NCI-H524 treated with DMSO at 0.1 percent for 48 hours (cell line): Measurements from ENCODE around the gene CBFA2T3.

Source experiments
- DNase-seq: peaks from one replicate; lab custom pipeline; 2025; lab: John Stamatoyannopoulos, UW

CBFA2T3 gene

DNA sequence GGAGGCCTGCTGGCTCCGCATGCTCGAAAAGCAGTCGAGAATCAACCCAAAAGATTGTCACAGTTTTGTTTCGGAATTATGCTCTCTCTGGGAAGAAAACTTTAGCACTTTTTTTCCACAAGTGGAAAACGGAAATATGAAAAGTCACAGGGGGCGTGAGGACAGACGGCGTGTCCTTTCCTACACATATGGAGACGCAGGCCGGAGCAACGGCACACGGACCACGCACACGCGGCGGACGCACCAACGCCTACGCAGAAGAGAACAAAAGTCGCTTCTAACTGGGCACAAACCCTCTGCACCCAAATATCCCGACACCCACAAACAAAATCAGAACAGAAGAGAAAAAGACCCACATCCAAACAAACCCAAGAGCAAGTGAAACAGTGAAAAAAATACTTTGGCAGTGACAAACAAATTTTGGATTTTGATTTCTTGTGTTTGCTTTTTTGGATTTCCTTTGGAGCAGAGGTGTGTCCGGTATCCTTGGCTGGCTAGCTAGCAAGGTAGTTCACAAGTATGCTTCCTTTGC lies 101.2 kb downstream of the CBFA2T3 start:
- DNase-seq: no peak

DNA sequence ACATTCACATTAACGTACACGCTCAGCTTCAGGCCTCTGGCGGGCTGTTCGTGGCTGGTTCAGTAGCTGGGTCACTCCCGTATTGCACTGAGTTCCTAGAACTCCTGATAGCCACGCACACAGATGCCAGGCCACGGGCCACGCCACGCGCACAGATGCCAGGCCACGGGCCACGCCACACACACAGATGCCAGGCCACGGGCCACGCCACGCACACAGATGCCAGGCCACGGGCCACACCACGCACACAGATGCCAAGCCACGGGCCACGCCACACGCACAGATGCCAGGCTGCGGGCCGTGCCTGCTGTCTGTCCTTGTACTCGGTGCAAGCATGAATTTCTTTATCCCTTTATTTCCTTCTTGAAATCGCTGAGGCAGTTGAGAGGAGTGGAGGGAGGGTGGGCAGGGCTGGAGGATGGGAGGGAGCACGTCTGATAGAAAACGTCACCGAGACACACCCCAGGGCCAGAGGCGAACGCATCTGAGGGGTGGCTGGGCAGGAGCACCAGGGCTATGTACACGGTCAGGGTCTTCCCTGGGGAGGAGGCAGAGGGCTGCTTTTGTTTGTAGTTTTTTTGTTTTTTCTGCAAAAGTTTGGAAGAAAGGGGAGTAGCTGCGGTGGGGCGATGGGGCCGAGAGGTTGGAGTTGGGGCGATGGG lies 101.9 kb downstream of the CBFA2T3 start:
- no peak for DNase-seq

DNA sequence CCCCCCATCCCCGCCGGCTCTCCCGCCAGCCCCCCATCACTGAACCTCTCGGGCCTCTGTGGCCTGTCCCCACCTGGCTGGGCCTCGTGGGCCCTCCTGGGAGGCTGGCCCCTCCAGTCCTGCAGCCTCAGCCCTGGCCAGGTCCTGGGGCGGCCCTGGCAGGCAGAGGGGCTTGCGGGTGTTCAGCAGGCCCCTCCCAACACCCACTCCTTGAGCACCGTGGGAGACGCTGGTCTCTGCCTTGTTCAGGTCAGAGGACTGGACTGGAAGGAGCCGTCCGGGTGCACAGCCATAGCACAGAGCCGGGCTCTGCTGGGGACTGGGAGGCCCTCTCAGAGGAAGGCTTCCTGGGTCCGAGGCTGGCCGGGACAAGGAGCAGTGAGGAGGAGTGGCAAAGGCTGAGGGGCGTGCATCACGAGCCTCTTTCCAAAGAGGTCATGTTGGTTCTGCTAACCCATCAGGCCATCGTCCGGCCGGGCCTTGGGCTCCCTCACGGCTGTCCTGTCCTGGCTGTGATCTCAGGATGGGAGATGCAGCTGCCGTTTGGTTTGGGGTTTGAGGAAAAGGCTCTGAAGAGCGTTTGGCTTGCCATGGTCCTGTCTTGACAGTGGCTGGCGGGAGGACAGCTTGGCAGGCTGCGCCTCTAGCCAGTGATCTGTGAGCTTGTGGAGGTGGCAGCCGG lies 104.2 kb downstream of the CBFA2T3 start:
- DNase-seq: no peak

DNA sequence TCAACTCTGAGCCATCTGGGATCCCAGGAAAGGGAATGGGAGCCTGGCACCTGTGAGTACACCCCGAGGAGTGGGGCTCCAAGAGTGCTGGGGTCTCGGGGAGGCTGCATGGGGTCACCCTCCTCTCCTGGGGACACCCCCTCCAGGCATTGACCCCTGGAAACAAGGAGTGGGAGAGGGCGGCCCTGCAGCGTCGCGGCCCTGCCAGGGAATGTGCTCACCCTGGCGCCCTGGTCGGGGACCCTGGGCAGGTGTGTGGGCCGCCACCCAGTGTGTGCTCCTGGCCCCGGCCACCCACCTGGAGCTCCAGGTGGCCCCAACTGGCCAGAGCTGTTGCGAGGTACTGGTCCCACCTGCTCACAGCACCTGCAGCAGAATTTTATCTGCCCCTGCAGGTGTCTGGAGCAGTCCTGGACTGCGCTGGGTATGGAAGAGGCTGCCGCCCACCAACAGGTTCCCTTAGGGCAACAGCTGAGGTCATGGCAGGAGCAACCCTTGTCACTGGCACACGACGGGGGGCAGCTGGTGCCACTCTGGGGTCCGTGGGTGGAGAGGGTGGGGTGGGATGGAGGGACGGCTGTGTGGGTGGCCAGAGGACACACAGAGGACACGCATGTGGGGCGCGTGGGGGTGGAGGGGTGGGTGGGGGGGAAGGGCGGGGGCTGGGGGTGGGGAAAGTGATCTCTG lies 105.1 kb downstream of the CBFA2T3 start:
- no peak for DNase-seq

DNA sequence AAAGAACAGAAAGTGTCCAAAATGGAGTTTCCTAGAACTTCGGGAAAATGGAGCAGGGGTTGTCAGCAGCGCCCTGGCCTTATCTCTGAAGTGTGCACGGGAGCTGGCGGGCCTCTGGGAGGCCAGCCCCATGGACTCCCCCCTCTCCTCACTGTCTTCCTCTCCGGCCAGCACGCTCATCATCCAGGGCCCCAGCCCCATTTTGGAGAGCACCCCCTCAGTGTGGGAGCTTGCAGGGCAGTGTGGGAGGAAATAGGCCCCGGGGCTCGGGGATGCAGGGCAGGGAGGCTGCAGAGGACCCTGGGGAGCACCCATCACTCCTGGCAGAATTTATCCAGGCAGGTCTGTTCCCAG lies 105.7 kb downstream of the CBFA2T3 start:
- no peak for DNase-seq

DNA sequence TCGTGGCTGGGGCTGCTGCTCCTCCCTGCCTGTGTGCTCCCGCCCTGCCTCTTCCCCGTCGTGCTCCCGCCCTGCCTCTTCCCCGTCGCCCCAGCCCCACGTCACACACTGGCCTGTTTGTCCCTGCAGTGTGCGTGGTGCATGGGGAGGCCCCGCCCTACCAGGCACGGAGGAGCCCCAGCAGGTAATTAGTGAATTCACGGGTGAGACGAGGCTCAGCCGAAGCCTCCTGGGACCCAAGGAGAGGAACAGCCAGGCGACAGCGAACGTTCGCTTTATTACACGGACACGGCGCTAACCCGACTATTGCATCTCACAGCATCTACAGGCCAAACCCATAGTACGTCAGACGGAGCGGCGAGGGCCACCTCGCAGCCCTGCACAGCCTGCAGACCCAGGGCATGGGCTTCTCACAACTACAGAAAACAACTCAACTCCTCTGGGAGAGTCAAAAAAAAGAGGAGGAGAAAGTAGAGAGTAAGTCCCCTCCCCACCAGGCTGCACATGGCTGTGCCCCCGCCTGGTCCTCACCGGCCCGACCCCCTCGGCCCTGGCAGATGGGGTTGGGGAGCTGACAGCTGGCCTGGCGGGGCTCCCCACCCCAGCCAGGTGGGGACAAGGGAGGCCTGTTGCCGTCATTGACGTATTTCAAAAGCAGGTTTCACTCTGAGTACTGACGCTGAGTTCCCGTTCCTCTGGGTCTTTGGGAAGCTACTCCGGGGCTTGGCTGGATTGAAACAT lies 106.2 kb downstream of the CBFA2T3 start:
- peak; percentile 76 for DNase-seq

DNA sequence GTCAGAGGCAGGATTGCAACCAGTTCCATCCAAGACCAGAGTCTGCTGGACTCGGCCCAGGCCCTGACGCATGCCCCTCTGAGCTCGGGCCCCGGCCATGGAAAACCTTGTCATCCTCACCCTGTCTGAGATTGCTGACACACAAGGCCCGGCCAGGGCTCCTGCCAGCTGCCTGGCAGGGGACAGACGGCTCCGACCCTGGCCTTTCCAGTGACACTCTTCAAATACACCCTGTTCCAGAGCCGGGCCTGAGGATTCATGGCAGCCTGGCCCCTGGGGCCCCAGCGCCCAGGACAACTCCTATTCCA lies 107.4 kb downstream of the CBFA2T3 start:
- DNase-seq: no peak

DNA sequence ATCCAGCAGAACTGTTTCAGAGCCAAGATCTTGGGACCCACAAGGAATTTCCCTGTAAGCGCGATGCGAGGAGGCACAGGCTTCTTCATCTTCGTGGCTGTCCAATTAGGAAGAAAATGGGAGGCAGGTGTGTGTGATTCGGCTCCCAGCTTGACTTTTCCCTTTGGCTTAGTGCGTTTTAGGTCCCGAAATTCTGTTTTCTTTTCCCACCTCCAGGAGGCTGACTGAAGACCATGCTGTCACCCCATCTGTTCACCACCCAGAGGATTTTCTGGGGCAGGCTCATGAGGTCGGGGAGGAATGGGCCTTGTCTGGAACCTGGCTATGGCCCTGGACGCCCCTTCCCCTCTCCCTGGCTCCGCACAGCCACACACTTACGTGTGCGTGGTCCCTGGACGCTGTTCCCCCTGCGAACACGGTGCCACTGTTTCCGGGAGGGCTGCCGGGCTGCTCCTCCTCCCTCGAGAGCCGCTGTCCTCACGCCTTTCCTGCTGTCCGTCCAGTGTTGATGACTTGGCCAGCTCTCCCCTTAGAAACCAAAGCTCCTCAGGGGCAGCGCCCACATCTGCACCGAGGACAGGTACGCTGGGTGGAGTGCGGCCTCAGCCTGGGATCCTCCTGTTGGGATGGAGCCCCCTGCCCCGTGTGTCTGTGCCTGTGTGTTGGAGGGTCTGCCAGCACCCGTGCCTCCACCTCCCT lies 107.9 kb downstream of the CBFA2T3 start:
- peak; percentile 87 for DNase-seq

DNA sequence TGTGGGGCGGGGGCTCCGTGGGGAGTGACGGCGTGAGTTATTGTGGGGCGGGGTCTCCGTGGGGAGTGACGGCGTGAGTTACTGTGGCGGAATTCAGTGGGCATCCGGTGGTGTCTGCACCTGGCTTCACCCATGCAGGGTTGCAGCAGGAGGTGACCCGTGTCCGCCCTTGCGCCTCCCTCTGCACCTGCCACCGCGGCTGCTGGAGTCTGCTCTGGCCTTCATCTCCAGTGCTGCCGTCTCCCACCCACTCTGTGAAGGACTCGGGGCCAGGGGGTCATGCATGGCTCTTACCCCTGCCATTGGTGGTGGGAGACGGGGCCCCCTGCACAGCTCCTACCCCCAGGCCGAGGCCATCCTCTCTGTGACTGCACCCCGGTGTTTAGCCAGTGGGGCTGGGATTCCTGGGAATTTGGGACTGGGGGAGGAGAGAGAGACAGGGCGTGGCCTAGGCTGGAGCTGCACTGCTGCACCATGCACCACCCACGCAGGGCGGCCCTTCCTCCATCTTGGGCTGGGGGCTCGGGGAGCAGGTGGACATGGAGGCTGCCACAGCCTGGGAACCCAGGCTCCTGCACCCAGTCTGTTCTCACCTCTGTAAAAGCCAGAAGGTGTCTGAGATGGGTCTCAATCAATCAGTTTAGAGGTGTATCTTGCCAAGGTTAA lies 109.3 kb downstream of the CBFA2T3 start:
- DNase-seq: no peak

DNA sequence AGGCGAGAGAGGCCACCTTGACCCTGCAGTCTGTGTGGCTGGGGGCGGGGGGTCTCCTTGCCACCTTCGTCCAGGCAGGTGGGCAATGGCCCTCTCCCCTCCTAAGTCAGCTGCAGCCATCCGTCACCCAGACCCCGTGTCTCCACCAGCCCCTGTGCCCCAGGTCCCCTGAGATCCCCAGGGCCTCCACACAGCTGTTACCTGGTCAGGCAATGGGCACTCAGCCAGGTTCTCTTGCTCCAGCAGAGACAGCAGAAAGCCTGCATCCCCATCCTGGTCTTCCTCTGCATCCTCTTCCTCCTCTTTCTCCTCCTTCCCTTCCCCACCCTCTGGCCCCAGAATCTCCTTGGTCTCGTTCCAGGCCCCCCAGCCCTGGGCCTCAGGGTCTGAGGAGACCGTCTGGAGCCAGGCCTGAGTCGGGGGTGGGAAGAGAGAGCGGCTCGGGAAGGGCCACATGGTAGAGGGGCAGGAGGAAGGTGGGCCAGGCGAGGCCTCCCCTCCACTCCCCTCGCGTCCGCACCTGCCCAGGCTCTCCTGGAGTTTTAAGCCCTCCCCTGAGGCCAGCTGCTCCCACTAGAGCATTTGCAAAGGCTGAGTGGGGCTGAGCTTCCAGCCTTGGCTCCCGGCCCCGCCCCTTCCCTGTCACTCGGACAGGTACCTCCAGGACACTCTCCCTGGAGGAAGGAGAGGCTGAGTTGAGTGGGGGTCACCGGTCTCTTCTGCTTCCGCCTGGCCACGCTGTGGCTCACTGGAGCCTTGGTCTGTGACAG lies 110.7 kb downstream of the CBFA2T3 start, which contains the start of gene PABPN1L:
Gene PABPN1L (minus strand): TSS at position 510 of the 770 bp plus-strand sequence. CDS start 54 bp downstream, at position 456.
- no peak for DNase-seq

DNA sequence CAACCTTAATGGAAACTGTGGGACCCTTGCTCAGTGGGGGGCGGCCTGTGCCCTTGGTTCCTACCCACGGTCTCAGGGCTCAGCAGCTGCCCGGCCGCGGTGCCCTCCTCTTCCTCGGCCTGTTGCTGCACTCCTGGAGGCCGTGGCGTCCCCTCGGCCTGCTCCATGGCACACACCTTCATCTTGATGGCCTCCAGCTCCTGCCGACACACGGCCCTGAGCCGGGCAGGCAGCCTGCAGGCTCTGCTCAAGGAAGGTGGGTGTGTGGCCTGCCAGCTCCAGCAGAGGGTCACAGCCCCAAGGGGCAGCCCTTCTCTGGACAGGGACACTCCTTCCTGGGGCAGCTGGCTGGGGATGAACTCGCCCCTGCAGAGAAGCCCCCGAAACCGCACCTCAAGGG lies 111.3 kb downstream of the CBFA2T3 start:
- DNase-seq: no peak

DNA sequence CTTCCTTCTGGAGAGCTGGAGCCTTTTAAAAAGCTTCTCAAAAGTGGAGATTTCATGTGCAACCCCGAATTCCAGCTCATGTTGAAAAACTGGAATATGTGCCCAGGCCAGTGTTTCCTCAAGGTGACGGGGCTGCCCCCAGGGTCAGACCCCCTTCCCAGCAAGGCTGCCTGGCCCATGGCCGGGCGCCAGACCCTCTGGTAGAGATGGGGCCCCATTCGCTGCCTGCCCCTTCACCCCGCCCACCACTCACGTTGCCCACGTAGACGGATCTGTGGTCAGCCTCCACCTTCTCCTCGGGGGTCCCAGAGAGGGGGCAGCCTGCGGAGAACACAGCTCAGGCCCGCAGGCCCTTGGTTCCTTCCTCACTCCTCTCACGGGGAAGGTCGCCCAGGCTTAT lies 111.7 kb downstream of the CBFA2T3 start:
- DNase-seq: no peak

DNA sequence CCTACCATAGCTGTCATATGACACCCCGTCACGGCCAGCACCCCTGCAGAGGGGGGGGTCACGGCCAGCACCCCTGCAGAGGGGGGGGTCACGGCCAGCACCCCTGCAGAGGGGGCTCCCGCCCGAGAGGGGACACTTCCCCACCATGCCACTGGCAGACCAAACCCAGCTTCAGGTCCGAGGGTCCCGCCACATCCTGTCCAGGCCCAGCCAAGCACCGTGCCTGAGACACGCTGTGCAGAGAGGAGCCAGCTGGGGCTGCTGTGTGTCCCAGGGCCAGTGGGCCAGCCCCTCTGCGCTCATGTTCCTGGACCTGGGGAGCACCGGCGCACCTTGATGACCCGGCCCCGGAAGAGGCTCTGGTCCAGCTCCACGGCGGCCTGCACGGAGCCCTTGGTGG lies 112.5 kb downstream of the CBFA2T3 start:
- no peak for DNase-seq

DNA sequence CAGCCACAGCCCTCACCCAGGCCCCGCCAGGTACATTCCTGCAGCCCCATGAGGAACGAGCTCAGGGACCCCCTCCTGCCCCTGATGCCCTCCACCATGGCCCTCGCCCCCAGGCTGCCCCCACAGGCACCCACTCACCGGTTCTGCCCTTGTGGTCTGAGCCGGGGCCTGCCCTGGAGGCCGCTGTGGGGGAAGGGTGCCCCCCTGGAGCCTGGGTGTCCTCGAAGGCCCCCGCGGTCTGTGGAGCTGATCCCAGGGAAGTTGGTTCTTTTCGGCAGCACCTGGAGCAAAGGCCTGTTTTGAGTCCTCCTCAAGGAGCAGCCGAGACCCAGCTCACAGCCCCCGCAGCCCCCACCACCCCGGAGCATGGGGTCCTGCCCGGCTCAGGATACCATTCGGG lies 112.9 kb downstream of the CBFA2T3 start:
- DNase-seq: no peak

DNA sequence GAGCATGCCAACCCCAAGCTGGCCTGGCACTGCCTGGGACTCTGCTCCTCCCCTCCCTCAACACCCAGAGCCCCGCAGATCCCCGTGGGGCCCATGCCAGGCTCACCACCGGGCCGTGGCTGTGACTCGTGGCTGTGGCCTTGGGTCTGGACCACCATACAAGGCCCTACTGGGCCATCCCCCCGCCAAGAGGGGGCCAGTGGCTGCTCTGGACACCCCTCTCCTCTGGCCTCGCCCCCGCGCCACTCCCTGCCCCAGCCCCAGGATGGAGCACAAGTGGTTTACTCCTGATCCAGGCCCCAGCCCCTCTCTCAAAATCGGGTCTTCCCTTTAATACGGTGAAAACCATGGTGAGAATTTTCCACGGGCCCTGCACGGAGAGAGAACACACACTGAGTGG lies 113.6 kb downstream of the CBFA2T3 start:
- DNase-seq: no peak

DNA sequence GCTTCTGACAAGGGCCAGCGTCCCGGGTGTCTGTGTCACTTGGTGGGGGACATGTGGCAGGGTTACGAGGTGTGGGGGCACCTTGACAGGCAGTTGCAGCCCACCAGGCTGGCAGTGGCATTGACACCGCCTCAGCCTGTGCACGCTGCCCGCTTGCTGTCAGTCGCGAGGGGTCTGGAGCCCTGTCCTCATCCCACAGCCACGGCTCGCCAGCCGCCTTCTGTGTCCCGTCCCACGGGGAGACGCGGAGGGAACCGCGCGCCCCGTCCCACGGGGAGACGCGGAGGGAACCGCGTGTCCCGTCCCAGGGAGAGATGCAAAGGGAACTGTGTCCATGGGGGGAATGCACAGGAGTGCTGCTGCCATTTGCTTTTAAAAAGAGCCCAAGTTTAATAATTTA lies 114.0 kb downstream of the CBFA2T3 start:
- no peak for DNase-seq

DNA sequence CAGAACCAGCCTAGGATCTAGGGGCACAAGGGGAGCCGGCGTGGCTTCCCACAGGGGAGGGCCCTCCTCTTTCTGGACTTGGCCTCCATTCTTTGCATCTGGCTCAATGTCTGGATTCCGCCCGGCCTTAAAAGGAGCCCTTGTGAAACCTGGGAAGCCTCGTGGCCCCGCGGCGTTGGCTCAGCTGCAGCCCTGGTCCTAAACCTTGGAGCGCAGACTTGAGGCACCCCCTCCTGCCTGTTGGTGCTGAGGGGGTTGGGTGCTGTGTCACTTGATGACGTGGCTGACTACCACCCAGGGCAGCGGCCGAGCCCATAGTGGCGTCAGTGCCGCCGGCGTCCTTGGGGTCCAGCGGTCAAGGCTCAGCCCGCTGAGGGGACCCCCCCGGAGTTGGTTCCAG lies 115.6 kb downstream of the CBFA2T3 start:
- DNase-seq: no peak

DNA sequence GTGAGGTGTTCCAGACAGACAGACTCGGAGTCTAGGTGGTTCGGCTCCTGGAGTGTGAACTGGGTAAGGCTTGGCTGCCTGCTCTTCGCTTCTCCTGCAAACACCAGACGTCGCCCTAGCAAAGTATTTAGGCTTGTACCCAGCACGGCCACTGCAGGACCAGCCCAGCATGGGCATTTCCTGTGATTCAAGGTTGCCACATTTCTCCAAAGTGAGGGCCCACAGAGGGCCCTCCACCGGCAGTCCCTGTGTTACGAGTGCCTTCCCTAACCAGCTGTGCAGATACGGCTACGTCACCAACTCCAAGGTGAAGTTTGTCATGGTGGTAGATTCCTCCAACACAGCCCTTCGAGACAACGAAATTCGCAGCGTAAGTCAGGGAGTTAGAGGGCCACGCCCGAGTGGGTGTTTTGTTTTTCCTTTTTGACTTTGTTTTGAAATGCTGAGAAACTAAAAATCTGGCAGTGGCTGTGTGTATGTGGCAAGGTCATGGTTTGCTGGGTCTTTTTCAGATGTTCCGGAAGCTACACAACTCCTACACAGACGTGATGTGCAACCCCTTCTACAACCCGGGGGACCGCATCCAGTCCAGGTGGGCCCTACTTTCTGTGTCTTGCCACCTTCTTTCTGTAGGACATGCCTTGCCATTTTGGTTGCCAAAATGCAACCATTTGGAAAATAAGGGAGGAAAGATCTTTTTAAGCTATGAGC lies 117.5 kb downstream of the CBFA2T3 start:
- no peak for DNase-seq

DNA sequence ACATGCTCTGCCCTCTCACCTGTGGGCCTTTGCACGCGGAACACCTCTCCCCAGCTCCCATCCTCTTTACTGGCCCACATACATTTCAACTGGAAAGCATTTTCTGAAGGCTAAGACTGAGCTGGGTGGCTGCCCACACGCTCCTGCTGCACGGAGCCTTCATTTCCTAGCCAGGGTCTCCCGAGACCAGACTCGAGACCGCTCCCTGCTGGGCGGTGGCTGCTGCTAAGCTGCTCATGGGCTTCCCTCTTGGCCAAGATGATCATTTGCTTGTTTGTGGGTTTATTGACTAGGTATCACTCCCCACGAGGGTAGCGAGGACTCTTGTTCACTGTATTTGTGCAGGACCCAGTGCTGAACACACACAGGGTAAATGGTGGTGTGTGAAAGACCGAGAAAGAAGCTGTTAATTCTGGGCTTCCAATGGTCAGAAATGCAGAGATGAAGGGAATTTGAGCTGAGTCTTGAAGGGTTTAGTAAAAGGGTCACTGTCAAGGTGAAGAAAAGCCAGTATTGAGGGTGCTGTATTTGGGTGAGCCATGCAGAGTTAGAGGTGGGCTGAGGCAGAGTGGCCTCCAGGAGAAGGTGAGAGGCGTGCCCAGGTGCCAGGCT lies 119.2 kb downstream of the CBFA2T3 start:
- DNase-seq: no peak
